HG02981 (cell line): ENCODE data around the gene STK39.
A peak's percentile ranks its signal among the peaks of the same experiment; 100 is the strongest.
"Not testable (repeated sequence)": the region's sequence is repeated elsewhere in the genome, so short reads cannot be mapped to it uniquely, and the experiment has no call there.

Source experiments
- ATAC-seq: cut with Tn5 transposase; IDR thresholded peaks from one replicate; pipeline ENCODE4 v1.9.1; 2021; ENCODE audit warnings: mild to moderate bottlenecking, moderate library complexity; ENCODE audit not compliant: unreplicated experiment

STK39 gene

DNA sequence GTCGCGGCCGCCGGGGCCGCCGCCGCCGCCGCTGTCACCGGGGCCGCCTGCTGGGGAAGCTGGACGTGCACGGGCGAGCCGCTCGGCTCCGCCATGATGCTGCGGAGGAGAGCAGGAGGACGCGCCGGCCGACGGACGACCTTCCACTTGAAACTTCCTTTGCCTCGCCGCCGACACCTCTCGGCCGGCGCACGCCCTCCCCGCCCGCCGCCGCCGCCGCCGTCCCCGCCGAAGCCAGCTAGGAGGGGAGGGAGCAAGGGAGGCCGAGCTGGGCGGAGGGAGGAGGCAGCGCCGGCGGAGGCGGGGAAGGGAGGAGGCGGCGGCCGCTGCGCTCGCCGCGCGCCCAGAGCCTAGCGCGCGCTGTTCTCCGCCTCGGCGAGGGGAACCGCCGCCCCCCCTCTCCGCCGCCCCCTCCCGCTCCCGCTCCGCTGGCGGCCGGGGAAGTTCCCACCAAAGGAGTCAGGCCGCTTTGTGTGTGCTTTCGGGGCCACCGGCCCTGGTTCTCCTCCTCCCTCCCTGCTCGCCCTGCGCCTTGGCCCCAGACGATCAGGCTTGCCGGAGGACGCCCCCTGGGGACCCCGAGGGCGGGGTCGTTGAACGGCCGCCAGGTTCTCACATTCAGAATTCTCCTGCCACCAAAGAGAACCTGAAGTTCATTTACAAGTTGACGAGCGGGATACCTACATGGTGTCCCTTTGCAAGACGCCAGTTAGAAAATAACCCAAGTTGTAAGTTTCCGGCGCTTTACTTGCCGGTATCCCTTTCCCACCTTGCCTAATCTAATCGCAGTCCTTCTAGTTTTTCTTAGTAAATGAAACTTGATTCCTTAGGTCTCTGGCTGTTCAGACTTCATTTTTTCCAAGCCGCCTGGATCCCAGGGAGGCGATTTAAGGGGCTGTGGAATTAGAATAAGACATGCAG is at the start of gene STK39:
STK39 (minus strand) TSS at position 255 of the 921 bp plus-strand sequence; CDS start at position 95, 160 bp downstream.
- ATAC-seq = peak; percentile 70

DNA sequence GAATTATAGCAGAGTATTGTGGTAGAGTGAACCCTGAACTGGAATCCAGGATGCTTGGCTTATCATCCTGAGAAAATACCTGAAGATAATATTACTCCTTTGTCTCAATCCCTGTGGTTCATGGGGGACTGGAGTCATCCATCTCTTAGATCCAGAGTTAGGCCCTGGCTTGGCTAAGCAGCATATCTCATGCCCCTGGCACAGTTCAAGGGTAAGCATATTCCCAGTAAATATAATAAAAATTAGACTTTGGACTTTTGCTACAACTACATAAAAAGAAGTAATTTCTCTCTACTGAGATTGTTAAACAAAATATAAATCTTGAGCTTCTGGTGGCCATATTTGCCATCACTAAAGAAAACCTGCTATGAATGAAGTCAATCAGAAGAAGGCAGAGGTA is 47.7 kb upstream of the STK39 start:
- no peak for ATAC-seq

DNA sequence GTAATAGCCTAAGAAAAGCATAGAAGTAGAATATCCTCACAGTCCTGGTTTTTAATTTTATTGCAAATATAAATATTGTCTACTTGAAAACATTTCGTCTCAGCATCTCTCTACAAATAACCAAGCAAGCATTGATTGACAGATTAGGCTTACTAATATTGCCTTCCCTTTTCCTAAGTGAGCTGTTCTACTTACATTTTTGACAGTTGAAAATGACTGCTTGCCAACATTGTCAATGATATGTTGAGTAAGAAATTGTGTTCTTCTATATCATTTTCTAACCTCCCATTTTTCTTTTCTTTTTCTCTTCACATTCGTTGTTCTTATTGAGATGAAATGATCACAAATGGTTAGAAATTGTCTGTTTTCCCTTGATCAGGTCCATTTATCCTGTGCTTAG is 47.0 kb upstream of the STK39 start:
- no peak for ATAC-seq

DNA sequence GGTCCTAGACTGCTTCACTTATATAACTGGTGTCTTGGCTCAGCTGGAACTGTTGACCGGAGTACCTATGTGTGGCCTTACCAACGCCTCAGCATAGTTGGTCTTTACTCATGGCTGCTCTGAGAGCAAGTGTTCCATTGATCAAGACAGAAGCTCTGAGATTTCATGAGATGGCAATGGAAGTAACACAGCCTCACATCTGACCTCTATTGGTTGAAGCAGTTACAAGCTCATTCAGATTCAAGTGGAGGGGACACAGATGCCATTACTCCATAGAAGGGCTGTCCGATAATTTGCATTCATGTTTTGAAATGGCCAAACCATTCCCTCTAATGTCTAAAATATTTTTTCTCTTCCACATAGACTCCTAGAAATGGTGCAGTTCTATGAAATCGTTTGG is 46.4 kb upstream of the STK39 start:
- ATAC-seq = no peak

DNA sequence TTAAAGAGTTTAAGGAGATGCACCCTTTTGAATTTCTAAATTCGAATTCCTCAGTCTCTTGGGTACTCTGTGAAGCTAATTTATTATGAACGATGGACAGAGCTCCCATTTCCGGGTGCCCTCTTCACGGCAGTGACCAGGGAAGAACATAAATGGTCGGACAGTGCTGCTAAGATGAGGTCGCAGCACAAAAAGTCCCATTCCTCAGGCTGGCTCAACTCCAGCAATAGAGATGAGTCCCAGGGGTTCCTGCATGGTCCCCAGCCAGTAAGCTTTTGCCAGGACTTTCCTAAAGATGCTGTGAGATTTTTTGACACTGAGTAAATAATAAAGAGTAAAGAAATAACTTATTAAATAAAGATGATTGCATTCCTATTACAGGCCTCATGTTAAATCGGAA is 43.0 kb upstream of the STK39 start:
- no peak for ATAC-seq

DNA sequence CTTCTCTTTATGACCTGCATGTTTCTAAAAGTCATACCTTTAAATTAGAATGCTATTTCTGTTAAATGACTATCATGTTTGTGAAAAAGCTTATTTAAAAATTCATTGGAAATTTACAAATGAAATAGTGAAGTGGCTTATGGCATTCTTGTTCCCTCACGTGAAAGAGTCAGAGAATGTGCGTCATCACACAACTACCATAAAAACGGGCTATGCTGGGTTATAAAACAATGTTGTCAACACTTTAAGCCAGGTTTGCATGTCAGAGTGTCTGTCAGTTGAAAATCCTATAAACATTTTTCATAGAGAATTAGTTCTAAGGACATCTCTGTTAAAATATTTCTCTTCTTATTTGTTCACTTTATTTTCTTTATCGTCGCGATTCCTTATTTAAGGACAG is 42.5 kb upstream of the STK39 start:
- no peak for ATAC-seq

DNA sequence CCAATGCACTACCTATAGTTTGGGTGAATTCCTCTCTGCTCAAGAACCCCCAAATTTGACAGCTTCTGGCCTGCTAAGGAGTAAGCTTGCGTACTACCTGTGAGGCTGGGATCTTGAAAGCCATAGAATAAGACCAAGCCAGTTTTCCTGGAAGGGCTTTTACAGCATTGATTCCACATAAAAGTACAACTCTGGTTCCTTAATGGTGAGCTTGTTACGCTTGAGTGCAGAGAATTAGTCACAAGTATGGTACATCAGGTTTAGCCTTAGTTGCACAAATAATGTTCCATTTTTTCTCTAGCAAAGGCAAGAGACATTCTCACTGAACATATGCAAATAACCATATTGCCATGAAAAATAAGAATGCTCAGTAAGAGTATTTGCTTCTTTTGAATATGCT is 39.1 kb upstream of the STK39 start:
- no peak for ATAC-seq

DNA sequence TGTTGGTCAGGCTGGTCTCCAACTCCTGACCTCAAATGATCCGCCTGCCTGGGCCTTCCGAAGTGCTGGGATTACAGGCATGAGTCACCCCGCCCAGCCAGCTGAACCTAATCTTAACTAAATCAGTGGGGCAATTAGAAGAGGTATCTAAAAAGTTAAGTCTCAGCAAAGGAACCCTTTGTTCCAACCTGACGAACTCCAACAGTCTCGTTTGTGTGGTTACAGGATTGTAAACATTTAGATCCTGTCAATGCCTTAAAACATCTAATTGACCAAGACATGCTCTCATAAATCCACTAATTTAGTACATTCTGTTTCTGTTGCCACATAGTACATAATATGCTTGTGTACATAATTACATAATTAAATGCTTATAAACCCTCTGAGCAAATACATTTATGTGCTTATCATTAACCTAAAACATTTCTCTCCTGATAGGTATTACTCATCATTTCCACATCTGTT is 31.1 kb upstream of the STK39 start:
- no peak for ATAC-seq

DNA sequence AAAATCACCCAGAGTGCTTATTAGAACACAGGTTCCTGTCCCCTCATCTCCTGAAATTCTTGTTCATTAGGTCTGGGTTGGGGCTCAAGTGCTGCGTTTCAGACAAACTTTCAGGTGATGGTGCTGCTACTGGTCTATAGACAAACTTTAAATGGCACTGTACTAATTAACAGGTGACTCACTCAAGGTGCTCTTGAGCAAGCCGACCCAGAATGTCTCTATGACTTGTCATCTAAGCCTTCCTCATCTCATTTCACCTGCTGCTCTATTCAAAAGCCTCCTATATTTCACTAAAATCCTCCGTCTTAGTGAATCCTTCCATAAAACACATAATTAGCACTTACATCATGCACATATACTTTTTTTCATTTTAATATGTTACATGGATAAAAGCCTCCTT is 29.9 kb upstream of the STK39 start:
- ATAC-seq = no peak

DNA sequence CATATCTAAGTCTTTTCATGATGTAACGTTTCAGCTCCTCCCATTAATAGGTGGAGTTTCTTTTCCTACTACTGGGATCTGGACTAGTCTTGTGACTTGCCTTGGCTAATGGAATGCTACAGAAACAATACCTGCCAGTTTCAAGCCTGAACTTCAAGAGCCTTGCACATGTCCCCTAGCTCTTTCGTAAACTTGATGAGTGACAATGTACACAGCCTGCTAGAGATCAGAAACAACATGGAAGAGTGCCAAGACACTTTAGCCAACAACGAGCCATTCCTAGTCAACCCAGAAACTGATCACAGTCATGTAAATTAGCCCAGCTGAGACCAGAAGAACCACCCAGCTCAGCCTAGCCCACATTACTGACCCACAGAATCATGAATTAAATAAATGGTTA is 24.8 kb upstream of the STK39 start:
- no peak for ATAC-seq

DNA sequence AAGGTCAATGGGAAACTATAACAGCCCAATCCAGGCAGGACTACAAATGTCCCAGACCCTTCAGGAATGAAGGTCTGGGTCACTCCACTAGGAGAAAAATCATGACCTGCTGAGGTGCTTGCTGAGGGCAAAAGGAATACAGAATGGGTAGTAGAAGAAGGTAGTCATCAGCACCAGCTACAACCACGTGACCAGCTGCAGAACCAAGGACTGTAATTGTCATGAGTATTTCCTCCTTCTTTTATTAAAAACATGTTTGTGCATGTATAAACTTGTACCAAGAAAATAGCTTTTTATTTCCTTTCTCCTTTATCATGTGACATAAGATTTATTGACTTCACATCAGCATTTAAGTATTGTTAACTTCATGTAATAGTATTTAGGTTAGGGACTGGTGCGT is 15.5 kb upstream of the STK39 start:
- not testable (repeated sequence) for ATAC-seq

DNA sequence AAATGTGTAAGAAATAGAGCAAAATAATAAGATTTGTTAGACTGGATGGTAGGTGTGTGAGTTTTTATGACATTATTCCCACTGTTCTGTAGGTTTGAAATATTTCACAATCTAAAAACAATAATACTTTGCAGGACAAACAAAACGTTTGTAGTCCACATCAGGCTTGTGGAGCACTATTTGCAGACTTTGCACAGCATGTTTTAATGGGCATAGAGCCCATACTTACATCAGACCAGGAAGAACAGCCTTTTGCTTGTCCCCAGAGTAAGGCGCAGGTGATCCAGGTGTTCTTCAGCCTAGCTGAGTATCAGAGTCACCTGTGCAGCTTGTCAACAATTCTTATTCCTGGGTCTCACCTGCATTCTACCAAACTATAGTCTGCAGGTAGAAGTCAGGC is 9.1 kb upstream of the STK39 start:
- no peak for ATAC-seq

DNA sequence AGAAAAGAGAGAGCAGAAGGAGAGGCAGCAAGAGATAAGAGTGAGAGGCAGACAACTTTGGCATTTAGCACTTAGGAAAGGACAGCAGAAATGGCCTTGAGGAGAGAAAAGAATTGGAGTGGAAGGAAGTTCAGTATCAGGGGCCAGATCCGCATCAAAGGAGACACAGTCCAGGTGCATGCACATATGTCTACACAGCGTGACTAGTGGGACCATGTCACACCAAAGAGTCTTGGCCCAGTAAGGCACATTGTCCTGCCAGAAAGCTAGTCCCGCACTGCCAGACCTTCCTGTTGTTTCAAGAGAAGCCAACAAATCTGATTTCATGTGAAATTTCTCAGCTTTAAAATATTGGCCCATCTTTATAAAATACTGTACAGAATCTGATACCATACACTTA is 8.5 kb upstream of the STK39 start:
- no peak for ATAC-seq

DNA sequence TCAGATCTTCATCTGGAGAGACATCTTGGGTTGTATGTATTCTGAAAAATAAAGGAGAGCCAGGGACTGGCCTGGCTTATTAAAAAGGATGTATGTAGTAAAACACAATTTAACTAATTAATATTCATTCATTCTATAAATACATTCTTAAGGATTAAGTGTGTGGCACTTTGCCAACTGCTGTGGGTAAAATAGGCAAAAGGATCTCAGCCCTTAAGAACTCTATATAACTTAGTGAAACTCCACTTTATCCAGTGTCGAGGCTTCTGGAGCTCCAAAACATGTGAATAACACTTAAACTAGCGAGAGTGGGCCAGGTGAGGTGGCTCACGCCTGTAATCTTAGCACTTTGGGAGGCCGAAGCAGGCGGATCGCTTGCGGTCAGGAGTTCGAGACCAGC is 7.7 kb upstream of the STK39 start:
- no peak for ATAC-seq

DNA sequence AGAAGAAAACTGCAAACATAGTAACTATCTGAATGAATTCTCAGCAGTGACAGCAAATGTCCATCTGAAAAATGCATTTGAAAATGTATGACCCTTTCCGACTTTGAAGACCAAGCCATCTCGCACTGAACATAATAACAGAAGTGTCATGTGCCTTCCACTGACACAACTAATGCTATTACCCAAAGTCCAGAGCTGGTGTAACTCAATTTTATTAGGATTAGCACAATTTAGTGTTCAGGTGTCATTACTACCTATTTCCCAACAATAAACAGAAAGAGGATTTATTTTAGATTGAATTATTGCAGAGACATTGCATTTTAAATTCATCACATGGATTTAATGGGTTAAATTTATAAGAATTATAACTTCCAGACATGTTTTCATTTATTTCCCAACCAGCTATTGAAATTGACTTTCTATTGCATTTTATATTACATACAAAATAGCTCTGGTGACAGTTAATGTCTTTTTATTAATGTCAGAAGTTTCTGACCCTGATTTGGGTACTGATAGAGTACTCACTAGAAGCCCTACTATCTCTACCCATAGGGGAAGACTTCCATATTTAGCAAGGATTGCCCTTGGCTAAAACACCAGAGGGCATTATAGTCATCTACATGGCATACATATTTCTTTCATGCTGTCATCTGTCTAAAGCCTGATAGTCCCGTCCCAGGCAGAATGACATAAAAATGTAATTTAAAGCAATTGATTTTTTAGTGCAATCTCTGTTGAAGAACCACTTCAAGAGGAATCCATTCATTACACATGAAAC is 7.0 kb upstream of the STK39 start:
- no peak for ATAC-seq

DNA sequence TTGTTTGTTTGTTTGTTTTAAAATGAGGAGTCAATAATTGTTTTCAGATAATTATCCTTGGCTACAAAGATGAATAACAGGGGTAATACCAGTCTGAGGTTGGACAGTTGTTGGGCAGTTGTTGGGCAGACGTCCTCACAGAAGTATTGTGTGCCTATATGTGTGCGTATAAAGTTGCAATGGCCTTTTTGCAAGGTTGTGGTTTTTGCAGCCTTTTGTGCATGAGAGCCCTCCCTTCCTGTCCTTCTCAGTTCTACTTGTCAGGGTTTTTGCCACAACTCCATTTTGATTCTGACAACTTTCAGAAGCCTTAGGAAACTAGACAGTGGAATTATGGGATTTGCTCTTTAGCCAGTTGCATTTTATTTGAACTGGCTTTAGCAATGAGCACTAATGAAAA is 6.0 kb upstream of the STK39 start:
- no peak for ATAC-seq

DNA sequence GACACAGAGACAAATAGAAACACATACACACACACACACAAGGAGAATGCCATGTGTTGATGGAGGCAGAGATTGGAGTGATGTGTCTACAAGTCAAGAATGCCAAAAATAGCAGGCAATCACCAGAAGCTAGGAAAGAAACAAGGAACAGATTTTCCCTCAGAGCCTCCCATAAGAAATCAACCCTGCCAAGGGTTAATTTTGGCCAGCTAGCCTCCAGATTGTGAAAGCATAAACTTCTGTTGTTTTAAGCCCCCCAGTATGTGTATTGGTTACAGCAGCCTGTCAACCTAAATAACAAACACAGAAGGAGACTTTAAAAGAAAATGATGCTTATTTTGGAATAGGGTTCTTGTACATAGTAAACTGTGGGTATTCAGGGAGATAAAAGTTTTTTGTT is 5.6 kb upstream of the STK39 start:
- ATAC-seq = no peak

DNA sequence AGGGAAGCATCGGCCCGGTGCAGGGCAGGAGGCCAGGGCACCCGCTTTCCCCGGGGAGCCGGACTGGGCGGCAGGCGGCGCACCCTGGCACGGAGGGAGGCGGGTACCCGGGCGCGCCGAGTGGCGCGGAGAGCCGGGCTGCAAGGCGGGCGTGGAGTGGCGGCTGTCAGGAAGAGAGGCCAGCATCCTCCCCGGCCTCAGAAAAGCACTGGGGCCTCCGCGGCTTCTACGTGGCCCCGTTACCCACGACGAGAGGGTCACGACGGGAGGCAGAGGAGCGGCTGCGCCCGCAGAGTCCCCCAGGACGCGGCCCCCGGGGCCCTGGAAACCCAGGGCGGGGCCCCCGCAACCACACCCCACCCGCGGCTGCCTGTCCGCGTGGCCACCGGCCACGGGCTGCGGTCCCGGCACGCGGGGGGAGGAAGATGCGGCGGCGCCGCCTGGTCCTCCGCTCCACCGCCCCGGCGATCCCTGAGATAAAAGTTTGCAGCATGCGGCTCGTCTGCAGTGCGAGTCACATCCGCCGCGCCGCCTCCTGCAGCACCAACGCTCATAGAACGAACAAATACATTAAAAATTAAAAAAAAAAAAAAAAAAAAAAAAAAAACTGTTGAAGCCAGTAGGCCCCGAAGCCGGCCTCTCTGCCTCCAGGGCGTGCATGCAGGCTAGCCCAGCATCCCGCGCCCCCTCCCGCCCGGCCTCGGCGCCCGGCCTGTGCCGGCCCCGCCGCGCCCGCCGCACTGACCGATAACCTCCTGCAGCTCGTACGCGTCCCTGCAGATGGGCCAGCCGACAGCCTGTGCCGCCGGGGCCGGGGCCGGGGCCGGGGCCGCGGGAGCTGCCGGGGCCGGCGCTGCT is 683 bp downstream of the STK39 start:
- peak; percentile 57 for ATAC-seq

DNA sequence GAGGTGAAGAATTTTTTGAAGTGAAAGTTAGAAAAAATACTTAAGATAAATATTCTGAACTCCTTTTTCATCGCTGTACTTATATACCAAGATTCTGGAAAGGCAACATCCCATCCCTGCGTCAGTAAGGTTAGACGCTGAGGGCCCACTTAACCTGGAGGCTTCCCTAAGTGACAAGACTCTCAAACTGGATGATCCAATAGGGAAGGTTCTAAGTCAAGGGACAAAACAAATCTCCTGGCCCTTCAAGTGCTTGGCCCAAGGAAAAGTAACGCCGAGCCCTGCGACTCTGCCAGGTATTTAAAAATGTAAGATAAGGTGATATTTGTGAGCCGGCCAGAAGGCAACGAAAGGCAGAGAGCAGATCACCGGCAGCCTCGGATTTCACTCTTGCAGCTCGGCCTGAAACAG is 1.3 kb downstream of the STK39 start:
- ATAC-seq = no peak

DNA sequence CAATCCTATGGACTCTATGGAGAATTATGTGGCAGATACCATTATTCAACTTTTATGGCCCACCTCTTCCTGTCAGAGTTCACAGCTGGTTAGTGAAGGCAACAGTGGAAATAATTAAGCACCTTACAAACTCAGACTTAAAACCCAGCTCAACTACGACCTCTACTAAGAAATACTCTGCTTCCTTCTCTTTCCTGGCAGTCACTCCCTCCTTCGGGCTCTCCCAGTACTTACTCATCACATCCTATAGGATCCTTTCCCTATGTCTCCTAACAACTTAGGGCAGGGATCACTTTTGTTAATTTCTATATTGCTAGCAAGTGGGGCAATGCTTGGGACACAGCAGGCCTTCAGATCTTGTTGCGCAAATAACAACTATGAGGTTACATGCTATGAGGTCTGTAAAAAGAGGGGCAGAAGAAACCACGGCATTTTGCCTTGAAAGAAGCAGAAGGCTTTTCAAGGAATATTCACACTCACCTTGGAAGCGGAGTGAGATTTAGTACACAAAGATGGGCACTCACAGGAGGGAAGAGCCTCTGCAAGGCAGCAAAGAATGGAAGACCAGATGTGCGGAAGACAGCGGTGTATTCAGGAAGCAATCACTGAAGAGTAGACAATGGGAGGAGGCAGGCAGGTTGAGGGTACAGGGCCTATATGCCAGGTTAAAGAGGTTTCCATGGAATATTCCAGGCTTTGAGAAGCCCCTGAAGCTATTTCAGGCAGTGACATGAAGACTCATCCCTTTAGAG is 2.1 kb downstream of the STK39 start:
- no peak for ATAC-seq
